HG02885 (cell line): ENCODE results near the gene RS1.
A peak's percentile ranks its signal among the peaks of the same experiment; 100 is the strongest.

Experiments used
- ATAC-seq: cut with Tn5 transposase; IDR thresholded peaks from one replicate; pipeline ENCODE4 v1.9.1; 2021; ENCODE audit warnings: mild to moderate bottlenecking; ENCODE audit not compliant: unreplicated experiment, poor library complexity

Gene RS1

DNA sequence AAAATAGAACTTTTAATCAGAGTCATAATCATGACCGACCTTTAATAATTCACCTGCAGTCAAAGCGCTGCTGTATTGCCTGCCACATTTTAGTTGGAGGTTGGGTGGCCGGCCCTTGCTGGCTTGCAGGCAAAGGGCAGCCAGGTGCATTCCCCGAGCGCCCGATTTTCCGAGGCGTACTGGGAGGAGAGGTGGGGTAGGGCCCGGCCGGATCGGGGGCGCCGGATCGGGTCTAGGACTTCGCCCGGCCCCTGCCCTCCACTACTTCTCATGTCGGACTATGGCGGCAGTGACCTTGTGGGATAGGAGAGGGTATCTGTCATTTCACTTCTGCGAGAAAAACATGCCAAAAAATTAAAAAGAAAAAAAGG is 2.5 kb upstream of the RS1 start:
- ATAC-seq, result peak; percentile 39

GRCh38 chrX:18668071-18668835 is 3.7 kb downstream of the RS1 start:
- no peak for ATAC-seq

- ATAC-seq, result no peak
Measured at GRCh38 chrX:18666614-18667013, 5.3 kb downstream of the RS1 start.

- ATAC-seq, result no peak
Measured at GRCh38 chrX:18664947-18665346, 7.0 kb downstream of the RS1 start.

DNA sequence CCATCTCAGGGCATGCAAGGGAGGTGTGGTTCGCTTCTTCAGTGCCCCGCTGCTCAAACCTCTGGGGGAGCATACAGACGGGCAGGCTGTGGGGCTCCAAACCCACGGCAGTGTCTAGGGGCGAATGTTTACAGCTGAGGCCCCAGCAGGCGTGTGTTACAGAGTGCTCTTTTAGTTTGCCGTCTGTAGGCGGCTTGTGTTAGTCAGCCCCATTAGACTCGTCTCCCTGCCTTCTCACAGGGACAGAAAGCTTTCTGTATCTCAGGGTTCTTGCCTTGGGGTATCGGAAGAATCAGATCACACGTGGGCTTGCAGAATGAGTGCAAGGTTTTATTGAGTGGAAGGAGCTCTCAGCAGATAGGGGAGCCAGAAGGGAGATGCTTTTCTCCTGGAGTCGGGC is 10.6 kb downstream of the RS1 start:
- ATAC-seq, result no peak

DNA sequence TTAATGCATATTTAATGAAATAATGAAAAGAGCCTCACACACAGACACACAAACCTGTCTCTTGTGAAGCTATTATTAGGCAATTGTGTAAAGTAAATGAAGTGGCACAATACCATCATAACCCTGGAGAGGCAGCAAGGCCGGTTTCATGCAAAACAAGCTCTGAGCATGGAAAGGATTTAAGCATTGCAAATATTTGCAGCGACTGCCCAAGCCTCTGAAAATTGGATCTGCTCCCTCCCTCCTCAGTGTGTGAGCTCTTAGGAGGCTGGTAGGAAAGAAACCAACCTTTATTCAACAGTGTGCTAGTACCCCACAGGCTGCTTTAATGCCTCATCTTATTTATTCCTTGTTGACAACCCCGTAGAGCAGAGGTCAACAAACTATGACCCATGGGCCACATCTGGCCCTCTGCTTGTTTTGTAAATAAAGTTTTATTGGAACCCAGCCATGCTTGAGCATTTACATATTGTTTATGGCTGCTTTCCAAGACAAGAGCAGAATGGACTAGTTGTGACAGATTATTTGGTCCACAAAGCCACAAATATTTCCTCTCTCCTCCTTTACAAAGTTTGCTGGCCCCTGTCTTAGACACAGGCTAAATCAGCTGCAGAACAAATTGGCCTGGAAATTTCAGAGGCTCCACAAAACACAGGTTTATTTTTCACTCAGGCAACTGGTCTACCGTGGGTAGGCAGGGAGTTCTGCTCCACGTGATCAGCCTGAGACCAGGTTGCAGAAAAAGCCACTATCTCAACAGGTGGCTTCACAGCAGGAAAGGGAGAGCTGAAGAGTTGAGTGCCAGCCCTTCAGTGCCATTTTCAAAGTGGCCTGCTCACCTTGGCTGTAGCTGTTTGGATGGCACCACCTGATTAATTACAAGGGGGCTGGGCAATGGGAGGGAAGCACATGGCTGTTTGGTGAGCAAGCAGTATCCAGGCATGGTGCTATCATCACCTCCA is 16.8 kb downstream of the RS1 start:
- no peak for ATAC-seq

DNA sequence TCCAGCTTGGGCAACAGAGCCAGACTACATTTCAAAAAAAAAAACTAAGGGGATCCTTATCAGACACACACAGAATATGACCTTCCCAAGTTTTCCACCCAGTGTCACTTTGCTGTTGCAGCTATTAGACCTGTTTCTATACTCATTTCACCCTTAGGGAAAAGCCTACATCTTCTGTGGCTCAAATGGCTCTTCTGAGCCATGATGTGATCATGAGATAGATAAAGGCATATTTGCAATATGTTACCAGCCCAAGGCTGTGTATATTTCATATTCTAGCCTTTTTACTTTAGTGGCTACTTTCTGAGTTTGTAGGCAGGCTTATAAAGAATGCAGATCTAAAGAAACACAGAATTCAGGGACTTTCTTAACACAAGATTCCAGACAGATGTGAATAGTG is 19.3 kb downstream of the RS1 start:
- no peak for ATAC-seq

DNA sequence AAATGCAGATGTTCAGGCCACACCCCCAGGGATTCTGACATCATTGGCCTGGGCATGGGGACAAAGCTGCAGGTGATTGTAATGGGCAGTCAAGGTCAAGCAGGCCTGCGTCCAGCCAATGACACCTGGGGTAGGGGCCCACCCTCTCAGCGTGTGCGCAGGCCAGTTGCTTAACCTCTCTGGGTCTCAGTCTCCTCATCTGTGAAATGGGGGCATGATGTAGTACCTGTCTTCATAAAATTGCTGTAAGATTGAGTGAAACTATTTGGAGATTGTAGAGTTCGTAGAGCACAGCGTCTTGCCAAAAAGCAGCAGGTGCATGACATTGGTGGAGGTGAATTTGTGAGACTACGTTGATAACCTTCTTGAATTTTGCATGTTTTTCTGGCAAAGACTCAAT is 21.2 kb downstream of the RS1 start:
- ATAC-seq, result no peak

- no peak for ATAC-seq
Measured at GRCh38 chrX:18649498-18649951, 22.4 kb downstream of the RS1 start.

DNA sequence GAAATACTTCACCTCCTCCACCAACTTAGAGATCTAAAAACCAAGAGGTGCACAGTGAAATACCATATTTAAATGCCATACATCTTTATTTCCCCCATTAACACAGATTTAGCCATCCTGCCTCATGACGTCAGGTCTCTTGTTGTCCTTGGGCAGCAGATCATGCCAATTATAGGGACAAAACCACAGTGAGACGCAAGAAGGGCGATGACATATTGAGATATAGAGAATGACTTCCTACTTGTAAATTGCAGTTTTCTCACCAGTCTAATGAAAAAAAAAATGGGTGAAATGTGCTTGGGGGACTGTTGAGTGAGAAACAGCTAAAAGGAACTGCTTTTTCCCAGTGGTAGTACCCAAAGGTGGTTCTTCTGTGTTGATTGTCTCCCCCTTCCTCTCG is 24.3 kb downstream of the RS1 start:
- no peak for ATAC-seq

DNA sequence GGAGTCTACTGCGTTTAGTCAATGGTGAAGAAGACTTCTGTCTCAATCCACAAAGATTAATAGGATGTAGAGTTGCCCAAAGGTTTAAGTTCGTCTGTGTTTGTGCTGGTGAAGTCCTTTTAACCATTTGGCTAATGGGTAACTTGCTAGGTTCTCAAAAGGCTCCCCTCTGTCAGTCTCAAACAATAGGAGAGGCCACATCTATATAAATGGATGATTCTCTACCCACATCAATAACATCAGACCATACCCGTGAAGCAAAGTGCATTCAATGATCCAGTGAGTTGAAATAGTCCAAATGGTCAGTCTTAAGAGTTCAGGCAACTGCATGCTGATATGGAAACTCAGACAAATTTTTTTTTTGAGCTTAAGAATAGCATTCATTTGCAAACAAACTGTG is 28.1 kb downstream of the RS1 start:
- no peak for ATAC-seq

GRCh38 chrX:18643243-18643642 is 28.7 kb downstream of the RS1 start:
- no peak for ATAC-seq

GRCh38 chrX:18640686-18641085 is 31.2 kb downstream of the RS1 start:
- ATAC-seq, result no peak

GRCh38 chrX:18639280-18639679 is 32.6 kb downstream of the RS1 start:
- ATAC-seq, result no peak

DNA sequence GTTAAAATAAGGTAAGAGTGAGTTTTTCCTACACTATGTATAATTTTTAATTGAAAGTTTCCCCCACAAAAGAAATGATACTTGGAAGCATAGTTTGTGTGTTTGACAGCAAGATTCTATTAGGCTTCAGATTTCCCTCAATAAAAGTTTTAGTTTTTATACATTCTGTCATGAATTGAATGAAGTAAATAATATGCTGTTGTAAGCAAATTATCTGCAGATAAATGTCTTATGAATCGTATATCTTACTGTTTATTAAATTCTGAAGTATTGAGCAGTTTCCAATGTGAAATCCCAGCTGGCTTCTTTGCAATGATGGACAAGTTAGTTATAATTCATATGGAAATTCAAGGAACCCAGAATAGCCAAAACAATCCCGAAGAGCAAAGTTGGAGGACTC is 33.5 kb downstream of the RS1 start:
- ATAC-seq, result no peak

GRCh38 chrX:18630934-18631333 is 41.0 kb downstream of the RS1 start:
- no peak for ATAC-seq

GRCh38 chrX:18624599-18624998 is 47.3 kb downstream of the RS1 start:
- ATAC-seq, result no peak

DNA sequence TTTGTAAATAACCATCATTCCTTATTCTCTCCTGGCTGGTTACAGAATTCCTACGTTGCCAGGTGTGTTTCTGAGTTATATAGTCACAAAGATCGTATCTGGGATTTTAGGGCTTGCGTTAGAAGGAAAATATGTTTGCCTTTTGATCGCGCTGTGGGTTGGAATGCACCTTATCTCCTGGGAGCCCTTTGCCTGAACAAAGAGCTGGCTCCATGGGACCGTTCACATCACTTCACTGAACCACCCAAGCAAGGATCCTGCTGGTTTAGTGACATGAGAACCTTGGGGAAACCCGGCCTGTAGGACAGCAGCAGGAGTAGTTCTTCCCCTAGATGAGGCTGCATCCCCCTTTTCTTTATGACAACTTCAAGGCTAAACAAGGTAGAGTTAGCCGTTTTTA is 51.6 kb downstream of the RS1 start:
- ATAC-seq, result no peak

DNA sequence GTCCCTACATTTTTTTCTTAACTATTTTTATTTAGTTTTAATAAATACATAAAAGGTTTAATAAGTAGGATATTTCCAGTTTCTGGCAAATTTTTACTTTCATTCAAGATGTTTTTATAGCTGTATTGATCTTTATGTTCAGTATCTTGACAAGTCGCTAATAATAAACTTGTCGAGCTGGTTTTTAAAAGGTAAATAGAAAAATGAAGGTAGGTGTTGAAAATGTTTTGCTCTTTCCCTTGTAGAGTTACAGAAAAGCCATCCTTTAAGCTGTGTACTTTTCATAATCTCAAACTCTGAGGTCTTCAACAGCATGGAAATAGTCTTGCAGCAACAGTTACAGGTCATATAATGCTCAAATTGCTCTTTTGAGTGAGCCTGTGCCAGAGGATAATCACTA is 52.6 kb downstream of the RS1 start:
- ATAC-seq, result no peak

- ATAC-seq, result no peak
Measured at GRCh38 chrX:18617407-18617750, 54.5 kb downstream of the RS1 start.

- no peak for ATAC-seq
Measured at GRCh38 chrX:18616688-18617406, 55.1 kb downstream of the RS1 start.
